HG03378 (cell line): ENCODE results near the gene APOC4.
"Not testable (repeated sequence)": the region's sequence is repeated elsewhere in the genome, so short reads cannot be mapped to it uniquely, and the experiment has no call there.

ENCODE experiments used
- ATAC-seq: cut with Tn5 transposase; IDR thresholded peaks from one replicate; pipeline ENCODE4 v1.9.1; 2021; ENCODE audit warnings: mild to moderate bottlenecking, moderate library complexity; ENCODE audit not compliant: unreplicated experiment

Gene APOC4

DNA sequence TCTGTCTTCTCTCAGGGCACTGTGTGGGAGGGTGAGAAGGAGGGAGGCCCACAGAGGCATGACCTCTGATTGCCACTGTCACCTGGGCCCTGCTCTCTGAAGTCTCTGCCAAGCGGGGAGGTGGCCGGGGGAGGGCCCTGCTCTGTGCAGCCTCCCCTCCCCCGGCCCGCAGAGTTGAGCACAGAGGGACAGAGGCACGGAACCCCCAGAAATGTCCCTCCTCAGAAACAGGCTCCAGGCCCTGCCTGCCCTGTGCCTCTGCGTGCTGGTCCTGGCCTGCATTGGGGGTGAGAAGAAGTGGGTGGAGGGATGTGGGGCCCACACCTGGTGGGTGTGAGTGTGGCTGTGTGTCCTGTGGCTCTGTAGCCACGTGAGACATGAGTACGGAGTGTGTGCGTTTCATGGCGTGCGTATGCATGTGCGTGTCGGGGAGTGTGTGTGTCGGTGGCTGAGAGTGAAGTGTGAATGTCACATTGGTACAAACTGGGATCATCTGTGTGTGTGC lies at the start of gene APOC4:
APOC4 (plus strand) TSS at position 171 of the 505 bp plus-strand sequence; CDS start at position 212, 41 bp downstream.
- ATAC-seq = no peak

DNA sequence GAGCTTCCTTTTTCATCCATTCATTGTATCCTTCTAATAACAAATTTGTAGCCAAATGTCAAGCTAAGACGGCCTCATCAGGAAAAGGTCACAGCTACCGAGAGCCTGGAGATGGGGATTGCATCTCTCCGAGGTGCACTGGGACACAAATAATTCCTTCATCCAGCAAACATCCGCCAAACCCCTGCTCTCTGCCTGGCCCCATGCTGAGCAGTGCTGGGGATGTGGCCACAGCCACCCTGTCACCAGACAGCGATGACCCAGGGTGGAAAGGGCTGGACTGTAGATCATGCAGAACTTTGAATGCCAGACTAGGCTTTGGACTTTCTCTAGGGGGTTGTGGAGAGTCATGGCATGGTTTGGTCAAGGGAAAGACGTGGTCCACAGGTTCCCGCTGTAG lies 49.1 kb upstream of the APOC4 start:
- ATAC-seq = no peak

GRCh38 chr19:44893332-44894051 lies 48.5 kb upstream of the APOC4 start:
- no peak for ATAC-seq

DNA sequence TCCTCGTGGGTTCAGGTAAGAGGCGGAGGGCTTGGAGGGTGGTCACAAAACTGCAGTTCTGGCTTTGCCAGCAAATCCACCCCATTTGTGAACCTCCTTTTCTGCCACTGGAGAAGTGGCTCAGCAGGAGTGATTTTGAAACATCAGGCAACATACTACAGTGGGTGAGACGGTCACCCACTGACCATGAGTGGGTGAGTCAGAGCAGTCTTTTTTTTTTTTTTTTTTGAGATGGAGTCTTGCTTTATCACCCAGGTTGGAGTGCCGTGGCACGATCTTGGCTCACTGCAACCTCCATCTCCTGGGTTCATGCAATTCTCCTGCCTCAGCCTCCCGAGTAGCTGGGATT lies 48.0 kb upstream of the APOC4 start:
- no peak for ATAC-seq

GRCh38 chr19:44894946-44895345 lies 47.1 kb upstream of the APOC4 start:
- ATAC-seq = no peak

GRCh38 chr19:44897835-44898234 lies 44.2 kb upstream of the APOC4 start:
- no peak for ATAC-seq

- no peak for ATAC-seq
These were observed 41.5 kb upstream of the APOC4 start for GRCh38 chr19:44900328-44901244.

DNA sequence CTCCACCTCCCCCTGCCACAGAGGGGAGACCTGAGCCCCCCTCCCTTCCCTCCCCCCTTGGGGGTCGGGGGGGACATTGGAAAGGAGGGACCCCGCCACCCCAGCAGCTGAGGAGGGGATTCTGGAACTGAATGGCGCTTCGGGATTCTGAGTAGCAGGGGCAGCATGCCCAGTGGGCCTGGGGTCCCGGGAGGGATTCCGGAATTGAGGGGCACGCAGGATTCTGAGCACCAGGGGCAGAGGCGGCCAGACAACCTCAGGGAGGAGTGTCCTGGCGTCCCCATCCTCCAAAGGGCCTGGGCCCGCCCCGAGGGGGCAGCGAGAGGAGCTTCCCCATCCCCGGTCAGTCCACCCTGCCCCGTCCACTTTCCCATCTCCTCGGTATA lies 38.8 kb upstream of the APOC4 start:
- no peak for ATAC-seq

- ATAC-seq = no peak
These were observed 38.2 kb upstream of the APOC4 start for GRCh38 chr19:44903602-44904425.

DNA sequence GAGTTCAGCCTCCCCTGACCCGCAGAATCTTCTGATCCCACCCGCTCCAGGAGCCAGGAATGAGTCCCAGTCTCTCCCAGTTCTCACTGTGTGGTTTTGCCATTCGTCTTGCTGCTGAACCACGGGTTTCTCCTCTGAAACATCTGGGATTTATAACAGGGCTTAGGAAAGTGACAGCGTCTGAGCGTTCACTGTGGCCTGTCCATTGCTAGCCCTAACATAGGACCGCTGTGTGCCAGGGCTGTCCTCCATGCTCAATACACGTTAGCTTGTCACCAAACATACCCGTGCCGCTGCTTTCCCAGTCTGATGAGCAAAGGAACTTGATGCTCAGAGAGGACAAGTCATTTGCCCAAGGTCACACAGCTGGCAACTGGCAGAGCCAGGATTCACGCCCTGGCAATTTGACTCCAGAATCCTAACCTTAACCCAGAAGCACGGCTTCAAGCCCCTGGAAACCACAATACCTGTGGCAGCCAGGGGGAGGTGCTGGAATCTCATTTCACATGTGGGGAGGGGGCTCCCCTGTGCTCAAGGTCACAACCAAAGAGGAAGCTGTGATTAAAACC lies 37.5 kb upstream of the APOC4 start:
- no peak for ATAC-seq

GRCh38 chr19:44905437-44906160 lies 36.4 kb upstream of the APOC4 start, which contains the start of gene APOE:
APOE (plus strand) TSS chr19:44905796; CDS start chr19:44906625, 829 bp downstream.
- no peak for ATAC-seq

DNA sequence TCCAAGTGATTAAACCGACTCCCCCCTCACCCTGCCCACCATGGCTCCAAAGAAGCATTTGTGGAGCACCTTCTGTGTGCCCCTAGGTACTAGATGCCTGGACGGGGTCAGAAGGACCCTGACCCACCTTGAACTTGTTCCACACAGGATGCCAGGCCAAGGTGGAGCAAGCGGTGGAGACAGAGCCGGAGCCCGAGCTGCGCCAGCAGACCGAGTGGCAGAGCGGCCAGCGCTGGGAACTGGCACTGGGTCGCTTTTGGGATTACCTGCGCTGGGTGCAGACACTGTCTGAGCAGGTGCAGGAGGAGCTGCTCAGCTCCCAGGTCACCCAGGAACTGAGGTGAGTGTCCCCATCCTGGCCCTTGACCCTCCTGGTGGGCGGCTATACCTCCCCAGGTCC lies 34.4 kb upstream of the APOC4 start:
- no peak for ATAC-seq

- ATAC-seq = no peak
These were observed 33.8 kb upstream of the APOC4 start for GRCh38 chr19:44908074-44908835.

DNA sequence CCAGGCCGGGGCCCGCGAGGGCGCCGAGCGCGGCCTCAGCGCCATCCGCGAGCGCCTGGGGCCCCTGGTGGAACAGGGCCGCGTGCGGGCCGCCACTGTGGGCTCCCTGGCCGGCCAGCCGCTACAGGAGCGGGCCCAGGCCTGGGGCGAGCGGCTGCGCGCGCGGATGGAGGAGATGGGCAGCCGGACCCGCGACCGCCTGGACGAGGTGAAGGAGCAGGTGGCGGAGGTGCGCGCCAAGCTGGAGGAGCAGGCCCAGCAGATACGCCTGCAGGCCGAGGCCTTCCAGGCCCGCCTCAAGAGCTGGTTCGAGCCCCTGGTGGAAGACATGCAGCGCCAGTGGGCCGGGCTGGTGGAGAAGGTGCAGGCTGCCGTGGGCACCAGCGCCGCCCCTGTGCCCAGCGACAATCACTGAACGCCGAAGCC lies 33.2 kb upstream of the APOC4 start:
- ATAC-seq = no peak

DNA sequence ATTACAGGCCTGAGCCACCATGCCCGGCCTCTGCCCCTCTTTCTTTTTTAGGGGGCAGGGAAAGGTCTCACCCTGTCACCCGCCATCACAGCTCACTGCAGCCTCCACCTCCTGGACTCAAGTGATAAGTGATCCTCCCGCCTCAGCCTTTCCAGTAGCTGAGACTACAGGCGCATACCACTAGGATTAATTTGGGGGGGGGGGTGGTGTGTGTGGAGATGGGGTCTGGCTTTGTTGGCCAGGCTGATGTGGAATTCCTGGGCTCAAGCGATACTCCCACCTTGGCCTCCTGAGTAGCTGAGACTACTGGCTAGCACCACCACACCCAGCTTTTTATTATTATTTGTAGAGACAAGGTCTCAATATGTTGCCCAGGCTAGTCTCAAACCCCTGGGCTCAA lies 32.3 kb upstream of the APOC4 start:
- ATAC-seq = no peak

GRCh38 chr19:44911896-44912295 lies 30.1 kb upstream of the APOC4 start:
- ATAC-seq = not testable (repeated sequence)

DNA sequence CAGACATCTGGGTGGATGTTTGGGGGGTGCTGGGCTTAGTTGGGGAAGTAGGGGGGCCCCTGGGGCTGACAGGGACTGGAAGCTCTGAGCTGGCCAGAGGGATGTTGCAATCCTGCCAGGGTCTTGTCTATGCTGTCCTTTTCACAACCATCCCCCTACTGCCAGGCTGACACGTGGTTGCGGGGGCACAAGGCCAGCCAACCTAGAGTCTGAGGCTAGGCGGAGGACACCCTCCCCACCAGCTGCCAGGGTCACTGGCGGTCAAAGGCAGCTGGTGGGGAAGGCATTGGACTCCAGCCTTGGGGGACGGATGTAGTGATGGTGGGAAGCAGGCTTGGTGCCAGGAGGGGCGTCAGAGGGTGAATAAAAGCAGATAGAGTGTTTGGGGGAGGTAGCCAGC lies 29.2 kb upstream of the APOC4 start:
- ATAC-seq = no peak

DNA sequence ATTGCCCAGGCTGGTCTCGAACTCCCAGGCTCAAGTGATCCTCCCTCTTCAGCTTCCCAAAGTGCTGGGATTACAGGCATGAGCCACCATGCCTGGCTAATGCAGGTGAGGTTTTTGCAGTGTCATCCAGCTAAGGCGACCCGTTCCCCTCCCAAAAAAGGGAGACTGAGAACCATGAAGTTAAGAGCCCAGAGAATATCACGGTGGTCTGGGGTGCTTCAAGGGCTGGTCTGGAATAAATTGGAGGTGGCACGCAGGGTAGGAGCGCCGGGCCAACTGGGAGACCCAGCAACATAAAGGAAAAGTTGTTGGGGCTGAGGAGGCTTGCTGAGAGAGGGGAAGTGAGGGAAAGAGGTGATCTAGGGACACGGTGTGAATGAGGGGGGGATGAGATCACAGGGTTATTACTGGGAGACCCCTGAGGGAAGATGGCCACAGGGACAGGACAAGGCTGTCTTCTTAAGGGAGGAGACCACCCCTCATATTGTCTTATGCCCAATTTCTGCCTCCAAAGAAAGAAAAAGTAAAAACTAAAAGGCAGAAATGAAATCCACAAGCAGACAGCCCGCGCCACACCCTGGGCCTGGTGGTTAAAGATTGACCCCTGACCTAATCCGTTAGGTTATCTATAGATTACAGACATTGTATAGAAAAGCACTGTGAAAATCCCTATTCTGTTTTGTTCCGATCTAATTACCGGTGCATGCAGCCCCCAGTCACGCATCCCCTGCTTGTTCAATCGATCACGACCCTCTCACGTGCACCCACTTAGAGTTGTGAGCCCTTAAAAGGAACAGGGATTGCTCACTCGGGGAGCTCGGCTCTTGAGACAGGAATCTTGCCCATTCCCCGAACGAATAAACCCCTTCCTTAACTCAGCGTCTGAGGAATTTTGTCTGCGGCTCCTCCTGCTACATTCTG lies 28.3 kb upstream of the APOC4 start:
- not testable (repeated sequence) for ATAC-seq
